Measurements from ENCODE around the gene CDYL2. TPM values are rescaled to one million over a fixed set of nuclear protein-coding genes. Genes with fewer than 3 reads are reported as not detected.

Gene CDYL2
- total RNA-seq, 4 donors from 2014 or later: 1.8 to 4.8 (median 3.1) TPM

DNA sequence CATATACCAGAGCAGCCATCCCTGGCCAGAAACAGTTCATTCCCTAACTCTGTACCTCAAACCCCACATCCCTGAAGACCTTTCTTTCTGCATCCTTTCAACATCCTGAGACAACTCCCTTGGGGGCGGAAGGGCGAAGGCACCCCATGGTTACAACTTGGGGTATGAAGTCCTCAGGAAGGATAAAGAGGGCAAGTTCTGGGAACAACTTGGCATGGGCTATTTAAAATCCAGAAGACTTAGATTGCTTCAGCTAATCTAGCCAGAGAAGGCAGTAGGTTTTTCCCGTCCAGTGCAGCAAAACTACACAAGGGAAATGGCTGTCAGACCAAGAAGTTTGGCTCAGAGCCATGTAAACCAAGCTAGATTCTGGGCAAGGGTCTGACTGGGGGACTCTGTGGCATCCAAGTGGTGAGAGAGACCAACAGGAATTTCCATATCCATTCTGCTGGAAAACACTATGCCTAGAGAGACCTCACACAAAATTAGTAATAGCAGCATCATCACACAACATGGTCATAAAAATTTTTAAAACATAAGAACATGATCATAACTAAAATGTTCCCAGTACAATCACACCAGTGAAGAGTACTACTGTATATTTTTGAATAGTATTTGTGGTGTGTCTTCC, 113.2 kb downstream of the CDYL2 start:
- TF ChIP-seq, protein P1, sequence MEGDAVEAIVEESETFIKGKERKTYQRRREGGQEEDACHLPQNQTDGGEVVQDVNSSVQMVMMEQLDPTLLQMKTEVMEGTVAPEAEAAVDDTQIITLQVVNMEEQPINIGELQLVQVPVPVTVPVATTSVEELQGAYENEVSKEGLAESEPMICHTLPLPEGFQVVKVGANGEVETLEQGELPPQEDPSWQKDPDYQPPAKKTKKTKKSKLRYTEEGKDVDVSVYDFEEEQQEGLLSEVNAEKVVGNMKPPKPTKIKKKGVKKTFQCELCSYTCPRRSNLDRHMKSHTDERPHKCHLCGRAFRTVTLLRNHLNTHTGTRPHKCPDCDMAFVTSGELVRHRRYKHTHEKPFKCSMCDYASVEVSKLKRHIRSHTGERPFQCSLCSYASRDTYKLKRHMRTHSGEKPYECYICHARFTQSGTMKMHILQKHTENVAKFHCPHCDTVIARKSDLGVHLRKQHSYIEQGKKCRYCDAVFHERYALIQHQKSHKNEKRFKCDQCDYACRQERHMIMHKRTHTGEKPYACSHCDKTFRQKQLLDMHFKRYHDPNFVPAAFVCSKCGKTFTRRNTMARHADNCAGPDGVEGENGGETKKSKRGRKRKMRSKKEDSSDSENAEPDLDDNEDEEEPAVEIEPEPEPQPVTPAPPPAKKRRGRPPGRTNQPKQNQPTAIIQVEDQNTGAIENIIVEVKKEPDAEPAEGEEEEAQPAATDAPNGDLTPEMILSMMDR (IDR thresholded peaks at IDR 0.05): no peak
- TF ChIP-seq POLR2A (IDR thresholded peaks at IDR 0.05): no peak
- Histone ChIP-seq H3K27ac (no peak overlapping the region), H3K9me3 (no peaks in the 10 kb centered on the region), H3K4me1 (no peaks in the 10 kb centered on the region), H3K36me3 (no peaks in the 10 kb centered on the region), H3K4me3 (no peak overlapping the region), H3K27me3 (no peaks in the 10 kb centered on the region)
- DNase-seq: no peak
- 90% methylated on average over 3 of the region's 3 CpGs; no CpG with 5 or more reads in 1 of the 2 donors for WGBS, 2 donors
- intact Hi-C loops (cut with DNase I): no loop called here

DNA sequence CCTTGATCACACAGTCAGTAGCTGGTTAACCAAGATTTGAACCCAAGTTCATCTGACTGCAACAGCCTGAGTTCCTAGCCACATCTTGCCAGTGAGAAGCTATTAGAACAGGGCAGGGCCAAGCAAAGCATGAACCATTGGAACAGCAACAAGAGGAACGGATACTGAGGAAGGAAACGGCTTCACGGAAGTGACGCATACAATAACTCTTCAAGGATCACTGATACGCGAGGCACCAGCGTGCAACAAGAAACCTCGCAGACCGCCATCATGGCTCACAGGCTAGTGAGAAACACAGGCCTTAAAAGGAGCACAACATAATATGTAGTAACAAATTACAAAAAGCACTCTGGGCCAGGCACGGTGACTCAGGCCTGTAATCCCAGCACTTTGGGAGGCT, 114.9 kb downstream of the CDYL2 start:
- H3K27me3 ChIP-seq: no peaks in the 10 kb centered on the region
- H3K27ac ChIP-seq: no peak overlapping the region
- H3K9me3 ChIP-seq: no peaks in the 10 kb centered on the region
- peaks cover 0 to 3% (median 0%) of the 10 kb centered on the region in 3 donors for H3K36me3 ChIP-seq
- H3K4me1 ChIP-seq: no peaks in the 10 kb centered on the region
- no peak for TF ChIP-seq POLR2A (IDR thresholded peaks at IDR 0.05)
- TF ChIP-seq, protein P1 (IDR thresholded peaks at IDR 0.05): no peak
- WGBS, 2 donors: 67 to 71% methylated on average over 10 of the region's 10 CpGs
- no peak for DNase-seq
- intact Hi-C loops (cut with DNase I): no loop called here
- no peak overlapping the region for H3K4me3 ChIP-seq

DNA sequence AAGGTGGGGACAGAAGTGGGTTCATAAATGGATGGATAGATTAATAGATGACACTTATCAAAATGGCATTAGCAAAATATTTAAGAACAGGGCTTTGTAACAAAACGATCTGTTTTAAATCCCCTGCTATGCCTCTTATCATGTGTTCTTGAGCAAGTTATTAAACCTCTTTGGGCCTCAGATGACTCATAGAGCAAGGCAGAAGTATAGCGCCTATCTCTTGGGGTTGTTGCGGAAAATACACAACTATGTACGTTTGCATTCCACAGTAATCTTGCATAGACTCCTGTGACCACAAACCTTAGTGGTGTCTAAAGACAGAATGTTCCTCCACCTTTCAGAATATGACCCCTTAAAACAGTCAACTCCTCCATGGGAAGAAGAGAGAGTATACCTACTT, 116.8 kb downstream of the CDYL2 start:
- H3K9me3 ChIP-seq: no peaks in the 10 kb centered on the region
- peaks cover 0 to 10% (median 0%) of the 10 kb centered on the region in 3 donors for H3K36me3 ChIP-seq
- WGBS, 2 donors: 78 to 83% methylated on average over 4 of the region's 4 CpGs
- no peak overlapping the region for H3K27ac ChIP-seq
- DNase-seq: no peak
- intact Hi-C loops (cut with DNase I): no loop called here
- TF ChIP-seq POLR2A (IDR thresholded peaks at IDR 0.05): no peak
- TF ChIP-seq, protein P1 (IDR thresholded peaks at IDR 0.05): no peak
- no peaks in the 10 kb centered on the region for H3K27me3 ChIP-seq
- no peaks in the 10 kb centered on the region for H3K4me1 ChIP-seq
- no peak overlapping the region for H3K4me3 ChIP-seq

DNA sequence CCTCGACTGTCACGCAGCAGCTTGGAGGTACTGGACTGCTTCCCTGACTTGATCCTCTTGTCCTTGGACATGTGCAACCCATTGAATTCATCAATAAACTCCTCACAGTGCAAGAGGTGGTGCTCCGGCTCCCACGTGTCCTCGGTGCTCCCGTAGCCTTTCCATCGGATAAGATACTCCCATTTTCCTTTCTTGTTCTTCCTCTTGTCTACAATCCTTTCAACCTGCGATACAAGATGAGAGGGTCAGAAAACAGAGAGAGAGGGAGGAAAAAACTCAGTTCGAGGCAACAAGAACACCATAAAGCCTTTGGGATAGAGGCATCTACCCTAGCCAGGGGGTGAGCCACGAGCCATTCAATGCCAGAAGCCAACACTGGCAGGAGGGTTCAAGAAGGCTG, 119.5 kb downstream of the CDYL2 start:
- Histone ChIP-seq H3K27me3 (no peaks in the 10 kb centered on the region), H3K4me1 (no peaks in the 10 kb centered on the region), H3K4me3 (no peak overlapping the region), H3K27ac (no peak overlapping the region), H3K36me3 (peaks cover 0 to 10% (median 0%) of the 10 kb centered on the region in 3 donors), H3K9me3 (no peaks in the 10 kb centered on the region)
- intact Hi-C loops (cut with DNase I): no loop called here
- no peak for DNase-seq
- TF ChIP-seq POLR2A (IDR thresholded peaks at IDR 0.05): no peak
- TF ChIP-seq, protein P1 (IDR thresholded peaks at IDR 0.05): no peak
- WGBS, 2 donors: 80 to 89% methylated on average over 10 of the region's 10 CpGs

DNA sequence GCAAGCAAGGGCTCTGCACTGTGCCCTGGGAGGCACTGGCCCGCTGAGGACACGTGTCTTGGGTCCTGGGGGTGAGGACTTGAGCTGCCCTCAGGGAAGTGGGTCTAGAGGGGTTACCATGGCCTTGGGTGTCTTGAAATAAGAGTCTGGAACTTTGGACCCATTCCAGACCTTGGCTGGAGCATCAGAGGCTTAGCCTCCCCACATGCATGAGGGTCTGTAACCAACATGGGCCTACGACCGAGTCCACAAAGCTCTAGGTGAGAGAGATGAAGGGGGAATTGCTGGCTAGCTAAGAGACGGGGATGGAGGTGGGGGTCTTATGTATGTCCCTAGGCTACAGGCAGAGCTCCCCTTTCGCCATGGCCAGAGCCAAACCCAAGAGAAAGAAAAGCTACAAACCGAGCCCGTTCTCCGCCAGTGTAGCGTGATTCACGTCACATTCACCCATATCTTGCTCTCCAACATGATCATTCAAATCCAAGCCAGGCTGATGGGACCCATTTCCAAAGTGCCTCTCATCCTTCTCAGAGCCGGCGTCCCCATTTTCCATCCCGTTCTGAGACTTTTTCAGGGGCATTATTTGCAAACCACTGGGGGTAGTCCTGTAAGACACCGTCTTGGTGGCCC, 120.1 kb downstream of the CDYL2 start:
- Histone ChIP-seq H3K27ac (no peak overlapping the region), H3K4me1 (no peaks in the 10 kb centered on the region), H3K4me3 (no peak overlapping the region), H3K27me3 (no peaks in the 10 kb centered on the region), H3K9me3 (no peaks in the 10 kb centered on the region), H3K36me3 (peaks cover 0 to 10% (median 0%) of the 10 kb centered on the region in 3 donors)
- DNase-seq: no peak
- intact Hi-C loops (cut with DNase I): no loop called here
- TF ChIP-seq, protein P1 (IDR thresholded peaks at IDR 0.05): no peak
- TF ChIP-seq POLR2A (IDR thresholded peaks at IDR 0.05): no peak
- WGBS, 2 donors: 94 to 98% methylated on average over 7 to 13 of the region's 15 CpGs
